Measurements from ENCODE around the gene MED13L.

DNA sequence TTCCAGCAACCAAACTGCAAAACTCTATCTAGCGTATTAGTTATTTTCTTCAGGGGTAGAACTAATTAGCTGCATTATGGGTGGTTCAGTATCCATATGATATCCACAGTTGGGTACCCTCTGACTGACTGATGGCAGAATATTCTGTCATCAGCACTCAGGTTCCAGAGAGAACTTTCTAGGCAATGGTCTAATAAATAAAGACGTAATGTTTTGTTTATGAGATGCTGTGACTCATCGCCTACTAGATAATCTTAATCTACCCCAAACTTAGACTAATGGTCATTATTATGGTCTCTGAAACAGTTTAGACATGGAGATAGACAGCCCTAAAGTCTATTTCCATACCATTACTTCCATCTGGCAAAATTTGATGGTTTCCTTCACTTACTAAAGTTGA is 220.1 kb downstream of the MED13L start:
- TF ChIP-seq YY1 (IDR thresholded peaks at IDR 0.05) (no peak), FOXA1 (IDR thresholded peaks at IDR 0.05) (no peak), TAF1 (conservative IDR thresholded peaks at IDR 0.05) (no peak)
- TF ChIP-seq, protein P1, sequence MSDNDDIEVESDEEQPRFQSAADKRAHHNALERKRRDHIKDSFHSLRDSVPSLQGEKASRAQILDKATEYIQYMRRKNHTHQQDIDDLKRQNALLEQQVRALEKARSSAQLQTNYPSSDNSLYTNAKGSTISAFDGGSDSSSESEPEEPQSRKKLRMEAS (IDR thresholded peaks at IDR 0.05) = no peak
- TF ChIP-seq, protein P2, sequence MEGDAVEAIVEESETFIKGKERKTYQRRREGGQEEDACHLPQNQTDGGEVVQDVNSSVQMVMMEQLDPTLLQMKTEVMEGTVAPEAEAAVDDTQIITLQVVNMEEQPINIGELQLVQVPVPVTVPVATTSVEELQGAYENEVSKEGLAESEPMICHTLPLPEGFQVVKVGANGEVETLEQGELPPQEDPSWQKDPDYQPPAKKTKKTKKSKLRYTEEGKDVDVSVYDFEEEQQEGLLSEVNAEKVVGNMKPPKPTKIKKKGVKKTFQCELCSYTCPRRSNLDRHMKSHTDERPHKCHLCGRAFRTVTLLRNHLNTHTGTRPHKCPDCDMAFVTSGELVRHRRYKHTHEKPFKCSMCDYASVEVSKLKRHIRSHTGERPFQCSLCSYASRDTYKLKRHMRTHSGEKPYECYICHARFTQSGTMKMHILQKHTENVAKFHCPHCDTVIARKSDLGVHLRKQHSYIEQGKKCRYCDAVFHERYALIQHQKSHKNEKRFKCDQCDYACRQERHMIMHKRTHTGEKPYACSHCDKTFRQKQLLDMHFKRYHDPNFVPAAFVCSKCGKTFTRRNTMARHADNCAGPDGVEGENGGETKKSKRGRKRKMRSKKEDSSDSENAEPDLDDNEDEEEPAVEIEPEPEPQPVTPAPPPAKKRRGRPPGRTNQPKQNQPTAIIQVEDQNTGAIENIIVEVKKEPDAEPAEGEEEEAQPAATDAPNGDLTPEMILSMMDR (IDR thresholded peaks at IDR 0.05; ENCODE audit: low read depth, low read length, missing input control) = no peak
- TF ChIP-seq, protein P3, sequence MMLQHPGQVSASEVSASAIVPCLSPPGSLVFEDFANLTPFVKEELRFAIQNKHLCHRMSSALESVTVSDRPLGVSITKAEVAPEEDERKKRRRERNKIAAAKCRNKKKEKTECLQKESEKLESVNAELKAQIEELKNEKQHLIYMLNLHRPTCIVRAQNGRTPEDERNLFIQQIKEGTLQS (IDR thresholded peaks at IDR 0.05) = no peak
